ENCODE data around the gene OAT.
"Not testable (repeated sequence)": the region's sequence is repeated elsewhere in the genome, so short reads cannot be mapped to it uniquely, and the experiment has no call there.

Gene OAT

DNA sequence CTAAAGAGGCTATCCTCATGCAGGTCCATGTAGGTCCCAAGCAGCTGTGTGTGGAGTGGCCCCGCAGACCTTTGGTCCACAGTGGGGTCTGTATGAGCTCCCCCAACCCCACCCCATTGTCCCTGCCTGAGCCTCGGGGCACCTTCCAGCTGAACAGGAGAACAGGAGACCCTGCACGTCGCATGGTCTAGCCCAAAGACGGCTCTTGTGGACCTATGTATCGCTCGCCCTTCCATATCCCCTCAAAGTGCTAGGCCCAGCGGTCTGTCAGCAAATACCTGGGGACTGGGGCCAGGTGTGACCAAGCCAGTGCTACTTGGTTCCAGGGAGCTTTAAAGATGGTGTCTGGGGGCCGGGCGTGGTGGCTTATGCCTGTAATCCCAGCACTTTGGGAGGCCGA lies 43.0 kb downstream of the OAT start:
- no peak for DNase-seq

DNA sequence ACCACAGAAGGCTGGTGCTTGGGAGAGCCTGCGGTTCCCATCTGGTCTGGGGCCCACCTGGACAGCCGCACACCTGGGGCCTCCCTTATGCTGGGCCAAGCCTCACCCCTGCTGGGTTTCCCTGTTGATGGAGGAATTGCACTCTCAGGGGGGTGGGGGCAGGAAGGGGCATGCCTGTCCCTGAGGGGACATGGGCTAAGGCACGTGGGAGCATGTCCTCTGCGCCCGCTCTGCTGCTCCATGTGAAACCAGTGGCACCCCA lies 43.4 kb downstream of the OAT start:
- no peak for DNase-seq

- no peak for DNase-seq
These were observed 44.0 kb downstream of the OAT start for GRCh38 chr10:124374535-124375352.

- no peak for DNase-seq
These were observed 45.8 kb downstream of the OAT start for GRCh38 chr10:124372899-124373298.

DNA sequence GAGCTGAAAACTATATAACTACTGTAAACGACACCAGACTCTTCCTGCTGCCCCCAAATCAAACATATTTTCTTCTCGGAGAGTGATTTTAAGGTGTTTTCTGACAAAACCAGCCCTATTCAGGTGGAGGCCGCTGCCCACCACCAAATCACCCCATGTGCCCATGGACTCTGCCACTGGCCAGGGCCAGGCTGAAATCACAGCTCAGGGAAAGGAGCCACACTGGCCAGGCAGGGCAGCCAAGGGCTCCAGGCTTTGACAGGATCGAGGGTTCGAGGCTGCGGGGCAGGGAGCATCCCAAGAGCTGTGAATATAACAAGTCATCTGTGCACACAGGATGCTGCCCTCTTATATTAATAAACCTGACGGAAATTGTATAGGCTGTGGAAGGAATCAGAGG lies 48.3 kb downstream of the OAT start:
- DNase-seq = no peak

DNA sequence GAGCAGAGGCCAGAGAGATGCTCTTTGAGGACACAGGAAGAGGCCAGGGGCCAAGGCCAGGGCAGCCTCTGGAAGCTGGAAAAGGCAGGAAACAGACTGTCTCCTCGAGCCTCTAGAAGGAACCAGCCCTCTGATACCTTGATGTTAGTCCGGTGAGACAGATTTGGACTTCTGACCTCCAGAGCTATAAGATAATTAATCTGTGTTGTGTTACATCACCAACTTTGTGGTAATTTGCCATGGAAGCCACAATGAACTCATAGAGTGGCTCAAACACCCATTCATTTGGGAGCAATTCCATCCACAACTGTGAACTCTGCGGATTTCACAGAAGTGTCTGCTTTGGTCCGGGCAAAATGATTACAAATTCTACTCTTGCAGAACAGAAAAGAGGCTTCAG lies 48.7 kb downstream of the OAT start:
- no peak for DNase-seq

- not testable (repeated sequence) for DNase-seq
These were observed 49.2 kb downstream of the OAT start for GRCh38 chr10:124369533-124369932.

- no peak for DNase-seq
These were observed 49.7 kb downstream of the OAT start for GRCh38 chr10:124369066-124369465.

DNA sequence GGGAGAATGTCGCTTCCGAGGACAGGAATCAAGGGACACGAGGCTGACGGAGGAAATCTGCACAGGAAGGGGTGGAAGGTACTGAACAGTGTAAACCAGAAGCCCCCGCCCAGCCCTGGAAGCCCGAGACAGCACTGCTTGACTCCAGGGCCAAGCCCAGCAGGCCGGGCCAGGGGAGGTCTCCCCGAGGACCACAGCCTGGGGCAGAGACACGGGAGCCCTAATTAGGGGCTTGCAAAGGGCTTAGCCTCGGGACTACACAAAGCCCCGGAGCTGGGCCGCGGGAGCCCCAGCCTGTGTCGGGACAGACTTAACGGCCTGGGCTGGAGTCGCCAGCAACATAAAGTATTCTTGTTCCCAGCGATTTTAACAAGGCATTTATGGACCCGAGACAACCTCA lies 50.8 kb downstream of the OAT start:
- no peak for DNase-seq

DNA sequence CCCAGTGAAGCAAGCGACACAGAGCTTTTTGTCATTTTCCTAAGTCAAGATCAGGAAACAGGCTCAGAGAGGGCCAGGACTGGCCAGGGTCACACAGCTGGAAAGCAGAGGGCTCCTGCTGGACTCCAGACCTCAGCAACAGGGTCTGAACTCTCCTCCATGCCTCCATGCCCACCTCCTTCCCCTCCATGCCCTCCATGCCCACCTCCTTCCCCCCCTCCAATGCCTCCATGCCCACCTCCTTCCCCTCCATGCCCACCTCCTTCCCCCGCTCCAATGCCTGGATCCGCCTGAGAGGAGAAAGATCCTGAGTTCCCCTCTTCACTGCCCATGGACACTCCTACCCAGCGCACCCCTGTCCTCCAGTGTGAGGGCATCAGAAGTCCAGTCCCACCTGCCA lies 51.3 kb downstream of the OAT start:
- no peak for DNase-seq

GRCh38 chr10:124366825-124367224 lies 51.9 kb downstream of the OAT start:
- DNase-seq = no peak

DNA sequence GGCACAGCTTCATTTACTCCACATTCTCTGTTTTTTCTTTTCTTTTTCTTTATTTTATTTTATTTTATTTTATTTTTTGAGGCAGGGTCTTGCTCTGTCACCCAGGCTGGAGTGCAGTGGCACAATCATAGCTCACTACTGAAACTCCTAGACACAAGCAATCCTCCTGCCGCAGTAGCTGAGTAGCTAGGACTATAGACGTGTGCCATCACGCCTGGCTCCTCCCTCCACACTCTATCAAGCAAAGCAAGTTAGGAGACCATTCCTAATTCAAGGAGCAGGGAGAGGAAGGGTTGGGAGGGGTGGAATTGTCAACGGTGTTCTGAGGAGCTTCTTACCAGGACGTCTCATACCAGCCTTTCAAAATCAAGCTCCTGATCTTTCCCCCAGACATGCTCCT lies 52.4 kb downstream of the OAT start:
- no peak for DNase-seq

GRCh38 chr10:124364674-124365073 lies 54.0 kb downstream of the OAT start:
- no peak for DNase-seq

DNA sequence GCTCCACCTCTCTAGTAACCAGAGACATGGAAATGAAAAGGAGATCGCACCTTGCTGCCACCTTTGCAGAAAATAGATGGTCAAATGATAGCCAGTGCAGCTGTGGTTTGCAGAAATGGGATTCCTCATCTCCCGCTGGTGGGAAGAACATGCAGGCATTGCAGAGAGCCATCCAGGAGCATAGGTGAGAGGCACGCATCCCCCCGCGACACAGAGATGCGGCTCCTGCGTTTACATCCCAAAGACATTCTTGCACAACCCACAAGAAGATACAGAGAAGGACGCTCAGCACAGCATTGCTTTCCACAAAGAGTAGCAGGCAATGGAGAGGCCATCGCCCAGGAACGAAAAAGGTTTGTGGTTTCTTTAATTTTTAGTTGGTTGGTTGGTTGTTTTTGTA lies 56.2 kb downstream of the OAT start:
- DNase-seq = no peak

- DNase-seq = no peak
These were observed 59.3 kb downstream of the OAT start for GRCh38 chr10:124359336-124359832.

GRCh38 chr10:124357561-124357885 lies 61.2 kb downstream of the OAT start:
- no peak for DNase-seq

DNA sequence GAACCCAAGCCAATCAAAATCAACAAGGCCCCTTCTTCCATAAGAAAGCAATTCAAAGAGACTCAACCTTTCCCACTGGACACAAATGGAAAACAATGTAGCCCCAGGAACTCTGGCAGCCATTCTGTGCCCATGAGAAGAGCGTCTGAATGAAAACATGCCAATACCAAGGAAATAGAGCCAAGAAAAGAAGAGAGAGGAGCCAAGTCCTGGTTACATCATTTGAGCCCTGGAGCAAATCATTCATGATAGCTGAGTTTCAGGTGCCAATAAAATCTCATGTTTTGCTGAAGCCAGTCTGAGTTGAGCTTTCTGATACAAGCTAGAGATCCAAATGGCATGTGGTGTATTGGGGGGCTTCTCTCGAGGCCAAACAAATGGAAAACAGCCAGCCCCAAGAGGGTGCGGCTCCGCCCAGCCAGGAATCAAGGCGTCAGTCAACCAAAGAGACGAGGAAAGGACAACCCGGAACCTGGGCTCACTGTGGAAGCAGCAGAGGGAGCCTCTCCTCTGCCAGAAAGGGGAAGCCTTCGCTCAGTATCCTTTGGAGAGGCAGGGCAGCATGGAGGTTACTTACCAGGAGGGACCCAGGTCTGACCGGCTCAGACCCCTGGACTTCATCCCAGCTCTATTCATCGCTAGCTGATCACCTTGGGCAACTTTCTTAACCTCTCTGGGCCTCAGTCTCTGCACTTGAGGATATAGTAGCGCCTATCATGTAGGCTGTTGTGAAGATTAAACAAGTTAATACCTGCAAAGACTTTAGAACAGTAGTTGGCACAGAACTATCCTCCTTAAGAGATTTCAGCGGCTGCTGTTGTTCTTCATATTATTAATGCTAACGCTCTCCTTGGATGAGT lies 61.8 kb downstream of the OAT start:
- no peak for DNase-seq

DNA sequence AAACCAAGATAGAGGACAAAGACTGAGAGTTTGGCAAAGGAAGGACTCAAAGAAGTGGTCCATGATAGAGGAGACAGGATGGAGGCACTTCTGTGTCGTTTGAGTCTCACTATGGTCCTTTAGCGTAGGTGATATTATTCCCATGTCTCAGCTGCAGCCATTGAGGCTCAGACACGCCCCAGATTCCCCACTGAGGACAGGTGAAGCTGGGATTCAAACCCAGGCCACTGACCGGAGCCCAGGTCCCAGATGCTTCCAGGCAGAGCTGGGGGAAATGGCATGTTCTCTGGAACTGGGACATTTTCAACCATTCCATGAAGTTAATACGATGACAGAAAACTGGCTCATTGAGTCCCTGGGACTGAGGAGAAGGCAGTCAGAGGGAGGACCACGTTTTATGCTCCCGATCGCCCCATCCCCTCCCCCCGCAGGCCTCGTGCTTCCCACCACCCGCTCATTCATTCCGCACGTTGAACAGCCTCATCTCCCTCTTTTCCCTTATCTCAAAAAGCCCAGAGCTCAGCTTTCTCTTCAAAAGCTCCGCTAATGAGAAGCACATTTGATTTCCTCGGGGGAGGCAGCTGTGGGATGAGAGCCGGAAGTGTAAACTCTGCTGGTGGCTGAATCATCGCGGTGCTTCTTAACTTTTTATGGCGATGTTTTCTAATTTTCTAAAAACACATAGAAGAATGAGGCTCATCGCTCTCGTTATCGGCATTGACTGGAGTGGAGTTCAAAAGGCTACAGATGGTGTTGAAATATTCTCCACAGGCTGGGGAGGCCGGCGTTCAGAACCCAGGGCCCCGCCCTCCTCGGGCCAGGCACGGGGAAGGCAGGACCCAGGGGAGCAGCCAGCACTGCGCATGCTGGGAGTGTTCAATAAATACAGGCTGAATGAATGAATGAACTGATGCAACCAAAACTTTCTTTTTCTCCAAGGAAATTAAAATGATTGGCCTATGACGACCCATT lies 64.0 kb downstream of the OAT start:
- peak; percentile 22 to 24 for DNase-seq

GRCh38 chr10:124353896-124354295 lies 64.8 kb downstream of the OAT start:
- no peak for DNase-seq

- DNase-seq = no peak
These were observed 65.5 kb downstream of the OAT start for GRCh38 chr10:124353091-124353815.

DNA sequence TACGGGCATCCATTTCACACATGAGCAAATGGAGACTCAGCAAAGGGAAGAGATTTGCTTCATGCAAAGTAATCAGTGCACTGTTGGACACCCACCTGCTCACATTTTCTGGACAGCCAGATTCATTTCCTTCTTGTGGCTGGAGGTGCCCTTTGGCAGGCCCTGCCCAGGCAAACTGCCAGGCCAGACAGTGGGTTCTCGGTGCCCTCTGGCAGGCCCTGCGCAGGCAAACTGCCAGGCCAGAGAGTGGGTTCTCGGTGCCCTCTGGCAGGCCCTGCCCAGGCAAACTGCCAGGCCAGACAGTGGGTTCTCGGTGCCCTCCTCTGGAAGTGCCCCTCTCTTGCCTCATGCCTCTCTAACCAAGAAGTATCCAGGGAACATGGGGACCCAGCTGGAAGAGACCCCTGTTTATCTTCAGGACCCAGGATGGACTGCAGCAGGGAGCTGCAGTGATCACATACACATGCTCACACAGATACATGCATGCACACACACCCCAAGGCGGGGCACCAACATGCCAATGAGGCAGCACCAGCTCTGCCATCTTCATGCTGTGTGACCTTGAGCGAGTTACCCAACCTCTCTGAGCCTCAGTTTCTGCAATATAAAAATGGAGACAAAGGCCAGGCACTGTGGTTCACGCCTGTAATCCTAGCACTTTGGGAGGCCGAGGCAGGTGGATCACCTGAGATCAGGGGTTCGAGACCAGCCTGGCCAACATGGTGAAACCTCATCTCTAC lies 67.1 kb downstream of the OAT start:
- DNase-seq = no peak

- DNase-seq = no peak
These were observed 67.9 kb downstream of the OAT start for GRCh38 chr10:124350806-124351205.
